Stomach (tissue), 9 donors: Measurements from ENCODE around the gene ZNF70. TPM values are rescaled to one million over a fixed set of nuclear protein-coding genes. Genes with fewer than 3 reads are reported as not detected.
A peak's percentile ranks its signal among the peaks of the same experiment; 100 is the strongest.

ENCODE experiments used
- DNase-seq, 2 donors: peaks; one replicate each; pipeline versions ENCODE4 v3.0.0 to v3.0.0-alpha.2; 2013 to 2019
- H3K27ac ChIP-seq, 5 donors: fragments of 200-600 bp in 4 of 5; sonication (generic) in 4 of 5; one replicate each; pipeline ENCODE4 v1.5.1; 2013 to 2019; ENCODE audit warnings: mild to moderate bottlenecking in 1 of 5, moderate library complexity in 1 of 5
- H3K27me3 ChIP-seq, 3 donors: fragments of 200-600 bp; sonication (generic); one replicate each; pipeline ENCODE4 v1.5.1; 2017 to 2019; ENCODE audit warnings: mixed run types in 1 of 3
- H3K36me3 ChIP-seq, 4 donors: fragments of 200-600 bp; sonication (generic); 1 replicate in 3 of 4; 2 replicates in 1 of 4; pipeline ENCODE4 v1.5.1; 2016 to 2019
- H3K4me1 ChIP-seq, 4 donors: fragments of 200-600 bp; sonication (generic); one replicate each; pipeline ENCODE4 v1.5.1; 2016 to 2019
- H3K4me3 ChIP-seq, 4 donors: fragments of 200-600 bp; sonication (generic) in 3 of 4; one replicate each; pipeline ENCODE4 v1.5.1; 2016 to 2019; ENCODE audit warnings: mild to moderate bottlenecking in 1 of 4
- H3K9me3 ChIP-seq, 4 donors: fragments of 200-600 bp; sonication (generic); one replicate each; pipeline ENCODE4 v1.5.1; 2016 to 2019
- EP300 ChIP-seq: sonication (generic); formaldehyde crosslinking; IDR thresholded peaks from one replicate; pipeline ENCODE4 v1.6.1; 2017; ENCODE audit warnings: antibody characterized with exemption
- POLR2A ChIP-seq, 4 donors: fragments of 450-650 bp; IDR thresholded peaks; one replicate each; pipeline ENCODE4 v1.6.1; 2016; ENCODE audit warnings: antibody characterized with exemption in 4 of 4, control low read depth in 2 of 4, mild to moderate bottlenecking in 1 of 4, moderate library complexity in 1 of 4
- POLR2AphosphoS5 ChIP-seq, 3 donors: sonication (generic); formaldehyde crosslinking; IDR thresholded peaks; one replicate each; pipeline ENCODE4 v1.6.1; 2016; ENCODE audit warnings: antibody characterized with exemption in 3 of 3
- WGBS, 5 donors: extraction: QIAGEN DNeasy Blood & Tissue Kit in 3 of 5; methylation state at CpG; one replicate each; pipeline versions ENCODE4 v1.1.5 to v1.1.7; 2013 to 2018; 5-methylcytosine and 5-hydroxymethylcytosine counted together
- intact Hi-C: fragments of 100-400 bp; cut with DNase I; formaldehyde crosslinking; loops from one replicate; pipeline ENCODE4 v1.15.1; 2023; ENCODE audit warnings: low total_unique reads
- polyA plus RNA-seq, 3 donors: library from polyadenylated mRNA; stranded (reverse); fragments of 200-250 nt; gene quantifications; one replicate each; pipeline ENCODE4 v1.2.3, GENCODE V29; 2013
- total RNA-seq, 5 donors: library from RNA; depleted of rRNA; stranded (reverse); fragments of >200 nt; gene quantifications; one replicate each; pipeline versions ENCODE4 v1.1.0 to v1.2.3, GENCODE V29; 2014 to 2016
- TF ChIP-seq, protein P1 (sequence below), 7 experiments: fragments of 450-650 bp in 4 of 7; fragments of 200-600 bp in 3 of 7; sonication (generic) in 3 of 7; IDR thresholded peaks; one replicate each; pipeline ENCODE4 v1.5.1; 2016 to 2019; ENCODE audit warnings: antibody characterized with exemption in 7 of 7, control low read depth in 2 of 7, mild to moderate bottlenecking in 1 of 7
- donor health status: healthy with polysubstance abuse.
- donor health status: Bipolar disorder and iron deficiency.
- donor health status: healthy.

Gene ZNF70
- total and polyA plus RNA-seq, 8 donors: 0.58 to 9.4 (median 2.1) TPM

DNA sequence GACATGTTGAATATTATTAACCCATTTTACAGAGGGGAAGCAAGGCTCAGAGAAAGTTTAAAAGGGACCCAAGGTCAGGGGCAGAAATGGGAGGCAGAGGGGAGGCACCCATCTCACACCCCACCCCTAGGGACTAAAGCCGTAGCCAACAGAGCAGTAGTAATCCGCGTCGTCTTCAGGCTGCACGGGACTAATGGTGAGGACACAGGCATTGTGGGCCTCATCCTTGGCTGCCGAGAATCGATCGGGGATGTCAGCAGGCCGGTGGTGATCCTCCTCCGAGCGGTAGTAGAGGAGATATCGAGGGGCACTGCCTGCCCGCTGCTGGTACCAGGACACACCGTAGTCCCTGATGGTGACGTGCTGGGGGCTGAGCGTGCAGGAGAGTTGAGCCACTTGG is 1.8 kb upstream of the ZNF70 start:
- Histone ChIP-seq H3K9me3 (no peaks in the 10 kb centered on the region), H3K36me3 (no peaks in the 10 kb centered on the region), H3K27ac (no peak overlapping the region), H3K27me3 (no peaks in the 10 kb centered on the region), H3K4me3 (no peak overlapping the region), H3K4me1 (peaks cover 9 to 22% (median 17%) of the 10 kb centered on the region in 4 donors)
- DNase-seq: no peak
- TF ChIP-seq, protein P1, sequence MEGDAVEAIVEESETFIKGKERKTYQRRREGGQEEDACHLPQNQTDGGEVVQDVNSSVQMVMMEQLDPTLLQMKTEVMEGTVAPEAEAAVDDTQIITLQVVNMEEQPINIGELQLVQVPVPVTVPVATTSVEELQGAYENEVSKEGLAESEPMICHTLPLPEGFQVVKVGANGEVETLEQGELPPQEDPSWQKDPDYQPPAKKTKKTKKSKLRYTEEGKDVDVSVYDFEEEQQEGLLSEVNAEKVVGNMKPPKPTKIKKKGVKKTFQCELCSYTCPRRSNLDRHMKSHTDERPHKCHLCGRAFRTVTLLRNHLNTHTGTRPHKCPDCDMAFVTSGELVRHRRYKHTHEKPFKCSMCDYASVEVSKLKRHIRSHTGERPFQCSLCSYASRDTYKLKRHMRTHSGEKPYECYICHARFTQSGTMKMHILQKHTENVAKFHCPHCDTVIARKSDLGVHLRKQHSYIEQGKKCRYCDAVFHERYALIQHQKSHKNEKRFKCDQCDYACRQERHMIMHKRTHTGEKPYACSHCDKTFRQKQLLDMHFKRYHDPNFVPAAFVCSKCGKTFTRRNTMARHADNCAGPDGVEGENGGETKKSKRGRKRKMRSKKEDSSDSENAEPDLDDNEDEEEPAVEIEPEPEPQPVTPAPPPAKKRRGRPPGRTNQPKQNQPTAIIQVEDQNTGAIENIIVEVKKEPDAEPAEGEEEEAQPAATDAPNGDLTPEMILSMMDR (IDR thresholded peaks at IDR 0.05): no peak
- no peak for TF ChIP-seq POLR2AphosphoS5 (IDR thresholded peaks at IDR 0.05)
- TF ChIP-seq EP300: no peak
- intact Hi-C loops: no loop called here
- 92 to 96% (median 93%) methylated on average over 13 to 16 of the region's 16 CpGs for WGBS, 5 donors

DNA sequence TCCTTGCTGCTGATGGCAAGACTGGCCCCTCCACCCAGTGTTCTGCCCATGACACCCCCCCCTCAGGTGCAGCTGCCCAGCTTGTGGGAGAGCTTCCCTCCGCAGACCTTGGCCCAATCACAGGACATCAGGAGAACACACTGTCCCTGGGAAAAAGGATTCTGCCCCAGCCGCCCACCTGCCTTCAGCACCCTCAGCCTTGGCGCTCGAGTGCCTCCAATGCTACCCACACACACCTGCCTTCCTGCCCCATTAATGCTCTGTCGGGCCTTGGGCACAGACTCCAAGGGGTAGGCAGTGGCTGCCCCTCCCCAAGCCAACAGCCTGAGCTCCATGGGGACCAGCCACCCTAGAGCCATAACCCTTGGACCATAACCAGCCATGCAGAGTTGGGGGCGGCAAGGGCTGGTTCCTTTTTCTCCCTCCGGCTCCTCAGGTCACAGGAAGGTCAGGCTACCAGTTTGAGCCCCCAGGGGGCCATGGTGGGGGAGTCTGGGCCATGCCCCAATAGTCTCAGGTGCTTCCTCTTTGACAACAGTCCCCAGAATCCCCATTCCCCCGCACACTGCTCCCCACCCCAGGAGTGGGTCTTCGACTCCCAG is 1.3 kb upstream of the ZNF70 start:
- peak overlapping the region in 2 of 4 donors; percentile 54 to 78 for H3K4me3 ChIP-seq

DNA sequence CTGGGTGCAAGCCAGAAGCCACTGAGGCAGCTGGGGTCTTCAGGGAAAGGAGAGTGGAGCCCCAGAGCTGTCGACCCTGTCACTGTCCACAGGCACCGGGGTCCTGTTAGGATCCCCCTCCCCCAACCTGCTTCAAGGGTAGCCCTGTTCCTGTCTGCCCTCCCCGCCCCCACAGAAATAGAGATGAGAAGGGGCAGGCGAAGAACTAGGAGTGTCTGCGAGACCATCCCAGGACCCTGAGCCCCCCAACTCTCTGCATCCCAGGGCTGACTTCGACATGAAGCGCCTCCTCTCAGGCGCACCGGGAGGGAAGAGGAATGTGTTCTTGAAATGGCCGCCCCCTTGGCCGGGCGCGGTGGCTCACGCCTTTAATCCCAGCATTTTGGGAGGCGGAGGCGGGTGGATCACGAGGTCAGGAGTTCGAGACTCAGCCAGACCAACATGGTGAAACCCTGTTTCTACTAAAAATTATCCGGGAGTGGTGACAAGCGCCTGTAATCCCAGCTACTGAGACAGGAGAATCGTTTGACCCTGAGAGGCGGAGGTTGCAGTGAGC is 607 bp upstream of the ZNF70 start:
- no peak for DNase-seq
- Histone ChIP-seq H3K27ac (peak overlapping the region; percentile 89 to 96 (median 94)), H3K36me3 (no peaks in the 10 kb centered on the region), H3K27me3 (no peaks in the 10 kb centered on the region), H3K4me3 (peak overlapping the region; percentile 54 to 85 (median 69)), H3K4me1 (peaks cover 9 to 22% (median 17%) of the 10 kb centered on the region in 4 donors), H3K9me3 (no peaks in the 10 kb centered on the region)
- TF ChIP-seq POLR2AphosphoS5 (IDR thresholded peaks at IDR 0.05): no peak
- TF ChIP-seq, protein P1 (IDR thresholded peaks at IDR 0.05): no peak
- no peak for TF ChIP-seq EP300
- no peak for TF ChIP-seq POLR2A (IDR thresholded peaks at IDR 0.05)
- intact Hi-C loops: no loop called here
- 17 to 28% (median 20%) methylated on average over 21 to 22 of the region's 22 CpGs for WGBS, 5 donors

More for the DNA sequence above, 1.3 kb upstream of the ZNF70 start:
- 82 to 93% (median 85%) methylated on average over 8 to 9 of the region's 9 CpGs for WGBS, 5 donors
- no peaks in the 10 kb centered on the region for H3K36me3 ChIP-seq
- H3K27me3 ChIP-seq: no peaks in the 10 kb centered on the region
- H3K27ac ChIP-seq: peak overlapping the region in 3 of 5 donors; percentile 89 to 96 (median 94)
- H3K4me1 ChIP-seq: peaks cover 9 to 22% (median 17%) of the 10 kb centered on the region in 4 donors
- no peaks in the 10 kb centered on the region for H3K9me3 ChIP-seq
- intact Hi-C loops: no loop called here
- peak in 1 of 2 donors; percentile 44 for DNase-seq
- TF ChIP-seq POLR2A (IDR thresholded peaks at IDR 0.05) (no peak), EP300 (no peak), POLR2AphosphoS5 (IDR thresholded peaks at IDR 0.05) (no peak)
- TF ChIP-seq, protein P1 (IDR thresholded peaks at IDR 0.05): no peak

DNA sequence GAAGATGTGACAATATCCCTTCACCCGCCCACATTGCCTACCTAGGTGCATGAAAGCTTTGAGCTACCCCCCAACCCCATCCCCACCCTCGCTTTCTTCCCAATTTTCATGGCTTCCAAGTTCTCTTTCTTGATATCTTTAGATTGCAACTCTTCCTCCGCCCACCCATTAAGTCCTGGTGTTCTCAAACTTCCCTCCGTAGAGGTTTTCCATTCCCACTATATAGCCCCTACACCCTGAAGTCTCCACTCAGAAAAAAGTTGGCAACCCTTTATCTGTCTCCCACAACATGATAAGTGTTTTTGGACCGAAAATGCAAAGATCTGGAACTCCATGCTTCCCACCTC is 572 bp downstream of the ZNF70 start:
- Histone ChIP-seq H3K4me1 (peaks cover 9 to 30% (median 19%) of the 10 kb centered on the region in 4 donors), H3K27me3 (no peaks in the 10 kb centered on the region), H3K36me3 (peaks cover under 1 to 4% (median 2%) of the 10 kb centered on the region in 4 donors), H3K9me3 (no peaks in the 10 kb centered on the region), H3K4me3 (peak overlapping the region; percentile 54 to 85 (median 69)), H3K27ac (peak overlapping the region; percentile 89 to 96 (median 94))
- no peak for TF ChIP-seq EP300
- no peak for TF ChIP-seq POLR2A (IDR thresholded peaks at IDR 0.05)
- TF ChIP-seq, protein P1 (IDR thresholded peaks at IDR 0.05): no peak
- intact Hi-C loops: no loop called here
- no peak for DNase-seq
- WGBS, 5 donors: 26 to 35% (median 29%) methylated on average over 5 of the region's 5 CpGs
